SK-N-MC (cell line): ENCODE results near the gene COL16A1.

Experiments
- DNase-seq: peaks from one replicate; pipeline ENCODE4 v3.0.0-alpha.2; 2011; ENCODE audit warnings: low read depth, low spot score
- H3K27ac ChIP-seq: fragments of 200-600 bp; sonication (generic); 2 replicates; pipeline ENCODE4 v1.5.1; 2016; ENCODE audit warnings: mixed run types
- H3K36me3 ChIP-seq: fragments of 200-600 bp; sonication (generic); 2 replicates; pipeline ENCODE4 v1.6.1; 2017; ENCODE audit warnings: antibody characterized with exemption, low read length, mixed read lengths; ENCODE audit not compliant: insufficient read depth
- H3K4me3 ChIP-seq: fragments of 200-600 bp; sonication (generic); 2 replicates; pipeline ENCODE4 v1.5.1; 2016
- H3K9ac ChIP-seq: fragments of 200-600 bp; sonication (generic); 2 replicates; pipeline ENCODE4 v1.8.0; 2017; ENCODE audit warnings: mixed run types, mixed read lengths; ENCODE audit not compliant: insufficient read length
- H3K9me3 ChIP-seq: fragments of 200-600 bp; sonication (generic); 2 replicates; pipeline ENCODE4 v1.6.1; 2017; ENCODE audit warnings: low read depth, mild to moderate bottlenecking, antibody characterized with exemption, low read length, moderate library complexity, mixed read lengths
- EZH2 ChIP-seq: fragments of 200-600 bp; sonication (generic); IDR thresholded peaks from one replicate; pipeline ENCODE4 v1.6.1; 2017; ENCODE audit warnings: antibody characterized with exemption
- FOXP2 ChIP-seq: optimal IDR thresholded peaks from 2 replicates; pipeline ENCODE3; 2011; ENCODE audit warnings: mild to moderate bottlenecking, moderate library complexity; ENCODE audit not compliant: insufficient read depth; ENCODE audit errors: extremely low read length, control extremely low read depth
- POLR2AphosphoS5 ChIP-seq: IDR thresholded peaks from 2 replicates; pipeline ENCODE4 v1.6.1; 2012; ENCODE audit warnings: mild to moderate bottlenecking, low read depth, low read length, borderline replicate concordance

Gene COL16A1

GRCh38 chr1:31746687-31747086 lies 42.9 kb upstream of the COL16A1 start:
- no peak for DNase-seq
- no peaks in the 10 kb centered on the region for H3K36me3 ChIP-seq
- no peaks in the 10 kb centered on the region for H3K9me3 ChIP-seq
- H3K27ac ChIP-seq: no peak overlapping the region
- no peak overlapping the region for H3K4me3 ChIP-seq
- H3K9ac ChIP-seq: no peak overlapping the region
- no peak for TF ChIP-seq POLR2AphosphoS5
- no peak for TF ChIP-seq FOXP2
- TF ChIP-seq EZH2: no peak

- no peaks in the 10 kb centered on the region for H3K36me3 ChIP-seq
- no peak overlapping the region for H3K9ac ChIP-seq
- no peak for TF ChIP-seq FOXP2
- no peak for TF ChIP-seq EZH2
- no peak for TF ChIP-seq POLR2AphosphoS5
- no peaks in the 10 kb centered on the region for H3K9me3 ChIP-seq
- H3K4me3 ChIP-seq: no peak overlapping the region
- DNase-seq: no peak
- no peak overlapping the region for H3K27ac ChIP-seq
These were observed 42.3 kb upstream of the COL16A1 start for GRCh38 chr1:31745946-31746670.

GRCh38 chr1:31745096-31745945 lies 41.5 kb upstream of the COL16A1 start:
- H3K9ac ChIP-seq: no peak overlapping the region
- no peak overlapping the region for H3K27ac ChIP-seq
- no peaks in the 10 kb centered on the region for H3K9me3 ChIP-seq
- TF ChIP-seq POLR2AphosphoS5: no peak
- TF ChIP-seq FOXP2: no peak
- H3K36me3 ChIP-seq: no peaks in the 10 kb centered on the region
- no peak overlapping the region for H3K4me3 ChIP-seq
- DNase-seq: no peak

- no peaks in the 10 kb centered on the region for H3K36me3 ChIP-seq
- TF ChIP-seq EZH2 (no peak), FOXP2 (no peak), POLR2AphosphoS5 (no peak)
- no peak overlapping the region for H3K9ac ChIP-seq
- no peak overlapping the region for H3K4me3 ChIP-seq
- no peaks in the 10 kb centered on the region for H3K9me3 ChIP-seq
- no peak overlapping the region for H3K27ac ChIP-seq
- no peak for DNase-seq
These were observed 40.5 kb upstream of the COL16A1 start for GRCh38 chr1:31744165-31744888.

GRCh38 chr1:31742462-31743212 lies 38.8 kb upstream of the COL16A1 start:
- TF ChIP-seq POLR2AphosphoS5 (no peak), FOXP2 (no peak), EZH2 (no peak)
- Histone ChIP-seq H3K36me3 (no peaks in the 10 kb centered on the region; the same call in 1 of the 2 replicates), H3K9me3 (no peaks in the 10 kb centered on the region), H3K9ac (no peak overlapping the region), H3K27ac (no peak overlapping the region), H3K4me3 (no peak overlapping the region)
- no peak for DNase-seq

GRCh38 chr1:31739346-31739745 lies 35.5 kb upstream of the COL16A1 start:
- DNase-seq: no peak
- Histone ChIP-seq H3K9me3 (no peaks in the 10 kb centered on the region), H3K9ac (no peak overlapping the region), H3K4me3 (peak overlapping the region; percentile 28; the same call in 1 of the 2 replicates), H3K36me3 (no peaks in the 10 kb centered on the region; the same call in 1 of the 2 replicates), H3K27ac (no peak overlapping the region)
- TF ChIP-seq FOXP2 (no peak), EZH2 (no peak), POLR2AphosphoS5 (no peak)

- no peak for DNase-seq
- TF ChIP-seq EZH2 (no peak), FOXP2 (no peak), POLR2AphosphoS5 (no peak)
- H3K27ac ChIP-seq: no peak overlapping the region
- no peaks in the 10 kb centered on the region for H3K9me3 ChIP-seq
- H3K4me3 ChIP-seq: no peak overlapping the region
- H3K9ac ChIP-seq: no peak overlapping the region
- H3K36me3 ChIP-seq: no peaks in the 10 kb centered on the region; the same call in 1 of the 2 replicates
These were observed 32.9 kb upstream of the COL16A1 start for GRCh38 chr1:31736675-31737074.
